HG03521 (cell line): Measurements from ENCODE around the gene SPATA2L.
"Not testable (repeated sequence)": the region's sequence is repeated elsewhere in the genome, so short reads cannot be mapped to it uniquely, and the experiment has no call there.

Experiments used
- ATAC-seq: cut with Tn5 transposase; IDR thresholded peaks from one replicate; pipeline ENCODE4 v1.9.1; 2021; ENCODE audit warnings: mild to moderate bottlenecking, moderate library complexity; ENCODE audit not compliant: unreplicated experiment

The SPATA2L gene

GRCh38 chr16:89691231-89691985 is 10.1 kb downstream of the SPATA2L start:
- ATAC-seq: no peak

GRCh38 chr16:89690392-89690901 is 11.1 kb downstream of the SPATA2L start:
- no peak for ATAC-seq

GRCh38 chr16:89689621-89690020 is 11.9 kb downstream of the SPATA2L start:
- ATAC-seq: not testable (repeated sequence)

GRCh38 chr16:89689142-89689541 is 12.4 kb downstream of the SPATA2L start:
- no peak for ATAC-seq

GRCh38 chr16:89688395-89688794 is 13.1 kb downstream of the SPATA2L start:
- no peak for ATAC-seq

- peak; percentile 39 for ATAC-seq
These were observed 14.2 kb downstream of the SPATA2L start for GRCh38 chr16:89687092-89687940.

GRCh38 chr16:89686520-89687091 is 14.9 kb downstream of the SPATA2L start, which contains the start of gene CDK10:
CDK10 (plus strand) TSS chr16:89686689; CDS start chr16:89686711, 22 bp downstream.
- peak; percentile 78 for ATAC-seq

GRCh38 chr16:89685916-89686315 is 15.6 kb downstream of the SPATA2L start:
- no peak for ATAC-seq

GRCh38 chr16:89678258-89678657 is 23.2 kb downstream of the SPATA2L start:
- no peak for ATAC-seq

GRCh38 chr16:89672177-89672941 is 29.1 kb downstream of the SPATA2L start:
- ATAC-seq: no peak

- not testable (repeated sequence) for ATAC-seq
These were observed 29.9 kb downstream of the SPATA2L start for GRCh38 chr16:89671565-89671964.

GRCh38 chr16:89670496-89671431 is 30.7 kb downstream of the SPATA2L start:
- ATAC-seq: no peak

- ATAC-seq: no peak
These were observed 31.8 kb downstream of the SPATA2L start for GRCh38 chr16:89669755-89670154.

- no peak for ATAC-seq
These were observed 32.7 kb downstream of the SPATA2L start for GRCh38 chr16:89668790-89669158.

- no peak for ATAC-seq
These were observed 33.9 kb downstream of the SPATA2L start for GRCh38 chr16:89667633-89668032.

- not testable (repeated sequence) for ATAC-seq
These were observed 34.5 kb downstream of the SPATA2L start for GRCh38 chr16:89667000-89667399.

GRCh38 chr16:89664238-89664637 is 37.3 kb downstream of the SPATA2L start:
- not testable (repeated sequence) for ATAC-seq

- ATAC-seq: no peak
These were observed 40.3 kb downstream of the SPATA2L start for GRCh38 chr16:89661215-89661614.

- no peak for ATAC-seq
These were observed 41.4 kb downstream of the SPATA2L start for GRCh38 chr16:89660146-89660545.
